HG03097 (cell line): ENCODE results near the gene PRDM12.

ENCODE experiments used
- ATAC-seq: cut with Tn5 transposase; IDR thresholded peaks from one replicate; pipeline ENCODE4 v1.9.1; 2021; ENCODE audit not compliant: unreplicated experiment, low FRiP score

Gene PRDM12

DNA sequence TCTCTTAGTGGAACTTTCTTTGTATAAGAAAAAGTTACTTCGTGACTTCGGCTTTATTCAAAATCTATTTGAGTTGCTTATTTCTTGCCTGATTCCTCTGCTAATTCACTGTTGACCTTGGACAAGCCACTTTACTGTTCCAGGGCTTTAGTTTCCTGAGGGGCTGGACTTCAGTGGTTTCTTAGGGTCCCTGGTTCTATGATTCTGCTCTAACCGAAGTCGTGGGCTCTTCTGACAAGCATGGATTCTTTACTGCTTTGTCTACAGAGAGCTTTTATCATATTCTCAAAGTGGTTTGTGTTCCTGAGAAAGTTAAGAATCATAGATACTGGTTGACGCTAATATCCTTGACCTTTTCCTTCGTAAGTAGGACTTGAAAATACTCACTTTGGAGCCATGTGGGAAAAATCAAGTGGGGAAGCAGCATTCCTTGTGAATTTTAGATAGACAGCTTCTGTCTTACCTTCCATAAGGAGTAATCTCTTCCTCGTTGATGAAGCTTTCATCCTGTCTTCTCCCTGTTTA is 50.3 kb downstream of the PRDM12 start:
- no peak for ATAC-seq

GRCh38 chr9:130715270-130715669 is 50.9 kb downstream of the PRDM12 start:
- no peak for ATAC-seq

- no peak for ATAC-seq
Measured at GRCh38 chr9:130718562-130718961, 54.2 kb downstream of the PRDM12 start.

GRCh38 chr9:130720762-130721161 is 56.4 kb downstream of the PRDM12 start:
- no peak for ATAC-seq

DNA sequence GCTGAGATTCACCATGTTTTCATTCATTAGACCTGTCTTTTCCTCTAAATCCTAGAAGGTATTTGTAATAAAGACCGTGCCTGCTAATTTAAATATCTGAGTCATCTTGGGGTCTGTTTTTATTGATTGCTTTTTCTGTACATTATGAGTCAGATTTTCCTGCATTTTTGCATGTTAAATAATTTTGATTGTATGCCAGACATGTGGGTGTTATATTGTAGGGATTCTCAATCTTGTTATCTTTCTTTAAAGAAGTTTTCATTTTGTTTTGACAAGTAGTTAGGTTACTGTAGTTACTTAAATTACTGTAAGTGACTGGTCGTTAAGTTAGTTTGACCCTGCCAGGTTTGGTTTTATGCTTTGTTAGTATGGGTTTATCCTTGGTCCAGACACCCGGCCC is 64.3 kb downstream of the PRDM12 start:
- ATAC-seq = no peak

GRCh38 chr9:130729145-130729544 is 64.8 kb downstream of the PRDM12 start:
- ATAC-seq = no peak

- ATAC-seq = no peak
Measured at GRCh38 chr9:130731355-130731754, 67.0 kb downstream of the PRDM12 start.

GRCh38 chr9:130732136-130732535 is 67.7 kb downstream of the PRDM12 start:
- ATAC-seq = no peak
